Measurements from ENCODE around the gene CTDSP1. TPM values are rescaled to one million over a fixed set of nuclear protein-coding genes. Genes with fewer than 3 reads are reported as not detected.

Gene CTDSP1
- total RNA-seq, 1 experiment from 2014 or later: 25.4 TPM

DNA sequence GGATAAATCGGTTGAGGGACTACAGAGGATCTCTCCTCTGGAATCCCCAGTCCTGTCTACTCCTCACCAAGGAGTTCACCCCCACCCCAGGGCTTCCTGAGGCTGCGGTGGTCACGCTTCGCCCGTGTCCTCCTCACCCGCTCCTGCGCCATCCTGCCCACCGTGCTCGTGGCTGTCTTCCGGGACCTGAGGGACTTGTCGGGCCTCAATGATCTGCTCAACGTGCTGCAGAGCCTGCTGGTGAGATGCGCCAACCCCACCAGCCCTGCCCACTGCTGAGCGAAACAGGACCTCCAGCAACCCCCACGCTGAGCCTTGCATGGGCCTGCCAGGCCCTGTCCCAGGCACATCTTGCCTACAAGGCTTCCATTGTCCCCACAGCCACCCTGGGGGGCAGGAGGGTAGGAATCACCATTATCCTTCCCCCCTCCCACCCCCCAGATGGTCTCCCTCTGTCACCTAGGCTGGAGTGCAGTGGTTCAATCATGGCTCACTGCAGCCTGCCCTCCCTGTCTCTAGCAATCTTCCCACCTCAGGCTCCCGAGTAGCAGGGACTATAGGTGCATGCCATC is 6.7 kb upstream of the CTDSP1 start:
- peaks cover 34% of the 10 kb centered on the region for H3K27me3 Mint-ChIP-seq (ENCODE audit: low read depth)
- POLR2A ChIA-PET: interaction anchor here (1.2 kb wide), 1 partner anchor 36 kb away, joined by 3 read pairs; the partner anchor contains the start of gene CATIP

DNA sequence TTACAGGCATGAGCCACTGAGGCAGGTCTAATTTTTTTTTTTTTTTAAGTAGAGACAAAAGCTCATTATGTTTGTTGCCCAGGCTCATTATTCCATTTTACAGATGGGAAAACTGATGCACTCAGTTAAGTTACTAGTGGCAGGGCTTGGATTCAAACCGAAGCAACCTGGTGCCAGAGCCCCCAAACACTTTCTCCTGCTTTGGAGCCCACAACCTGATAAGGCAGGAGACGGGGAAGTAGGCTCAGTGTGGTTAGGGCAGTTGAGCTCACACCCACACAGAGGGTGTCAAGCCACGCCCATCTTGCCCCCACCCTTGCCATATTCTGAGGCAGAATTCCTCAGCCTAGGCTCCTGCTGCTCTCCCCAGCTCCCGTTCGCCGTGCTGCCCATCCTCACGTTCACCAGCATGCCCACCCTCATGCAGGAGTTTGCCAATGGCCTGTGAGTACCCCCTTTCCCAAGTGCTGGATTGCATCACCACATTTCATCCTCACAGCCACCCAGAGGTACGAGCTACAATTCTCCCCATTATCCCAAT is 5.8 kb upstream of the CTDSP1 start:
- DNase-seq (ENCODE audit: low spot score): no peak
- CTCF ChIA-PET: interaction anchor here (0.8 to 5.1 kb wide), 11 partner anchors 12 to 122 kb away, joined by 3 to 52 read pairs (median 4); partner anchors contain the start of genes AAMP, CATIP and PNKD
- Mint-ChIP-seq H3K27me3 (ENCODE audit: low read depth) (peaks cover 36% of the 10 kb centered on the region), H3K27ac (no peak overlapping the region), H3K36me3 (no peaks in the 10 kb centered on the region), H3K4me1 (peaks cover 29% of the 10 kb centered on the region), H3K4me3 (no peak overlapping the region), H3K9me3 (no peaks in the 10 kb centered on the region)
- POLR2A ChIA-PET: interaction anchor here (0.5 to 1.2 kb wide), 2 partner anchors 30 to 37 kb away, joined by 3 read pairs; partner anchors contain the start of gene CATIP
- no peak for ATAC-seq
- no peak for TF ChIP-seq CBFB (CRISPR knock-in tag; IDR thresholded peaks at IDR 0.05; ENCODE audit: low read depth)
- no peak for TF ChIP-seq NR3C1 (CRISPR knock-in tag; conservative IDR thresholded peaks at IDR 0.05; ENCODE audit: low read depth)
- TF ChIP-seq, protein P1, sequence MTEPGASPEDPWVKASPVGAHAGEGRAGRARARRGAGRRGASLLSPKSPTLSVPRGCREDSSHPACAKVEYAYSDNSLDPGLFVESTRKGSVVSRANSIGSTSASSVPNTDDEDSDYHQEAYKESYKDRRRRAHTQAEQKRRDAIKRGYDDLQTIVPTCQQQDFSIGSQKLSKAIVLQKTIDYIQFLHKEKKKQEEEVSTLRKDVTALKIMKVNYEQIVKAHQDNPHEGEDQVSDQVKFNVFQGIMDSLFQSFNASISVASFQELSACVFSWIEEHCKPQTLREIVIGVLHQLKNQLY (CRISPR knock-in tag; IDR thresholded peaks at IDR 0.05): no peak
- TF ChIP-seq AR (CRISPR knock-in tag; IDR thresholded peaks at IDR 0.05): no peak
- TF ChIP-seq IRF1 (CRISPR knock-in tag; IDR thresholded peaks at IDR 0.05): no peak
- no peak for TF ChIP-seq ZBTB21 (CRISPR knock-in tag; IDR thresholded peaks at IDR 0.05; ENCODE audit: borderline replicate concordance)
- no peak for TF ChIP-seq ZNF138 (CRISPR knock-in tag; conservative IDR thresholded peaks at IDR 0.05)
- TF ChIP-seq SMAD3 (CRISPR knock-in tag; IDR thresholded peaks at IDR 0.05; ENCODE audit: borderline replicate concordance): no peak
- TF ChIP-seq ZBTB43 (CRISPR knock-in tag; IDR thresholded peaks at IDR 0.05): no peak
- TF ChIP-seq TP53 (CRISPR knock-in tag; IDR thresholded peaks at IDR 0.05): no peak
- no peak for TF ChIP-seq FOXP4 (CRISPR knock-in tag; IDR thresholded peaks at IDR 0.05)
- no peak for TF ChIP-seq USF2 (CRISPR knock-in tag; IDR thresholded peaks at IDR 0.05)
- TF ChIP-seq ZNF121 (CRISPR knock-in tag; IDR thresholded peaks at IDR 0.05): no peak
- TF ChIP-seq ZSCAN18 (CRISPR knock-in tag; IDR thresholded peaks at IDR 0.05): no peak
- no peak for TF ChIP-seq CREB1 (CRISPR knock-in tag; IDR thresholded peaks at IDR 0.05)
- TF ChIP-seq USF1 (CRISPR knock-in tag; IDR thresholded peaks at IDR 0.05): no peak

More for the DNA sequence above, 6.7 kb upstream of the CTDSP1 start:
- TF ChIP-seq ZNF138 (CRISPR knock-in tag; conservative IDR thresholded peaks at IDR 0.05) (no peak), TCF7 (CRISPR knock-in tag; IDR thresholded peaks at IDR 0.05; ENCODE audit: low read depth) (no peak), FOXK1 (CRISPR knock-in tag; IDR thresholded peaks at IDR 0.05) (no peak)
- Mint-ChIP-seq H3K4me3 (no peak overlapping the region), H3K27ac (no peak overlapping the region), H3K36me3 (no peaks in the 10 kb centered on the region), H3K9me3 (no peaks in the 10 kb centered on the region), H3K4me1 (peaks cover 29% of the 10 kb centered on the region)
- CTCF ChIA-PET: interaction anchor here (0.8 to 5.1 kb wide), 5 partner anchors 13 to 121 kb away, joined by 3 to 52 read pairs (median 3); partner anchors contain the start of genes AAMP and PNKD
- ATAC-seq (no peak), DNase-seq (ENCODE audit: low spot score) (no peak)

Data from WTC11 (cell line).